ENCODE measurements around the gene SPTBN1.

- TF ChIP-seq CTCF (IDR thresholded peaks at IDR 0.05; ENCODE audit: low read length), result no peak
- TF ChIP-seq EZH2 (IDR thresholded peaks at IDR 0.05; ENCODE audit: borderline replicate concordance, low read length), result no peak
These were observed 132.9 kb downstream of the SPTBN1 start for GRCh38 chr2:54589038-54589339.

All from OCI-LY1 (cell line).